GM19324 (cell line): Measurements from ENCODE around the gene GPR12.
A peak's percentile ranks its signal among the peaks of the same experiment; 100 is the strongest.

Source experiments
- ATAC-seq: cut with Tn5 transposase; IDR thresholded peaks from one replicate; pipeline ENCODE4 v1.9.1; 2021; ENCODE audit warnings: mild to moderate bottlenecking, moderate library complexity; ENCODE audit not compliant: unreplicated experiment, low FRiP score

Gene GPR12, protein sequence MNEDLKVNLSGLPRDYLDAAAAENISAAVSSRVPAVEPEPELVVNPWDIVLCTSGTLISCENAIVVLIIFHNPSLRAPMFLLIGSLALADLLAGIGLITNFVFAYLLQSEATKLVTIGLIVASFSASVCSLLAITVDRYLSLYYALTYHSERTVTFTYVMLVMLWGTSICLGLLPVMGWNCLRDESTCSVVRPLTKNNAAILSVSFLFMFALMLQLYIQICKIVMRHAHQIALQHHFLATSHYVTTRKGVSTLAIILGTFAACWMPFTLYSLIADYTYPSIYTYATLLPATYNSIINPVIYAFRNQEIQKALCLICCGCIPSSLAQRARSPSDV

DNA sequence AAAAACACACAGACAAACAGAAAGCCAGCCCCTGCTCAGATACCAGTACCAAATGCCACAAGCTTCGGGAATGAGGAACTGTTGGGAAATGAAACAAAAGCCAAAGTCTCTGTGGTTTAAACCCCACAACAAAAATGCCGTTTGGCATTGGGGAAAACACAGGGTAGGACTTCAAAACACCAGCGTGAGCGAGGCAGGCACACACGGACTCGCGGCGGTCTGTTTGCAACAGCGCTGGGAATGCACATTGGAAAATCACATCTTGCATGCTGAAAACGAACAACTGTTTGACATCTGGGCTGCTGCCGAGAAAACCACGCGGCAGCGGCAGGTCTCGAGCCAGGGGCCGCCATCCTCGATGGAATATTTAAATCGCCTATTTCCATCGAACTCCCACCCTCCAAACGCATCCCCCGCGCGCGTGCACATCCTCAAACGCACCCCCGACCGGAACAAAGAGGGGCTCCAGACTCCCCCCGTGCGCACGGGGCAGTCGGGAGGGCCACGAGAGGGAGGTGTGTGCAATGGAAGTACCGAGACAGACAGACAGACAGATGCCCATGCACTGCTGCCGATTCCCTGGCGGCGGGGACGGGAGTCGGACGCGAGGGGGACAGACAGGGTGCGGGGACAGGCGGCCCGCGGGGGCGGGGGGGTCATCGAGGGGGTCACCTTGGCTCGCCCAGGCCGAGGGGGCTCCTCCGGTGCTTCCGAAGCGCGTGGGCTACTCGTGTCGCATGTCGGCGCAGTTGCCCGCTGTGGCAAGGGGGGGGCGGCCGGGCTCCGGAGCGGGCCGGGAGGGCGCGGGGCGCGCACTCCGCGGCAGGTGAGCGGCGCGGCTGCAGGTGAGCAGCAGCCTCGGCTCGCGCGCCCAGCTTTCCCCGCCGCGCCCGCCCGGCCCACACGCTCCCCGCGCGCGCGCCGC, at the start of gene GPR12:
TSS of gene GPR12 (minus strand) at position 880 of the 925 bp plus-strand sequence. CDS start 959 bp downstream, outside the sequence.
- ATAC-seq = no peak

- no peak for ATAC-seq
These were observed 49.5 kb upstream of the GPR12 start for GRCh38 chr13:26810095-26810494.

DNA sequence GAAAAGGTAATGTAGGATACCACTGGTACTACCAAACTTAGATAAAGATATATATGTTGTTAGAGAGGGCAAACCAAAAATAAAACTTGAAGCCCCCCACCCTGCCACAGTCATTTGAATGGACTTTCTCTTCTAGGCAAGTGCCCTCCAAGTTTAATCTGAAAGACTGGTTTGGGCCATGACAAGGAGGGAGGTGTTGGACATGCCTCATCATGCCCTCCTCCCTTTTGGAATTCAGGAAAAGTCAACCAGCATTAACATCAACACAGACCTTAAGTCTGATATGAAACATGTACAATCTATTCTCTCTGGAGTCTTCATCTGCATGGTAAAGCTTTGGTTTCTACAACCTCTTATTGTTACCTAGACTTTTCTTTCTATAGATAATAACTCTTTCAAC, 46.3 kb upstream of the GPR12 start:
- no peak for ATAC-seq

DNA sequence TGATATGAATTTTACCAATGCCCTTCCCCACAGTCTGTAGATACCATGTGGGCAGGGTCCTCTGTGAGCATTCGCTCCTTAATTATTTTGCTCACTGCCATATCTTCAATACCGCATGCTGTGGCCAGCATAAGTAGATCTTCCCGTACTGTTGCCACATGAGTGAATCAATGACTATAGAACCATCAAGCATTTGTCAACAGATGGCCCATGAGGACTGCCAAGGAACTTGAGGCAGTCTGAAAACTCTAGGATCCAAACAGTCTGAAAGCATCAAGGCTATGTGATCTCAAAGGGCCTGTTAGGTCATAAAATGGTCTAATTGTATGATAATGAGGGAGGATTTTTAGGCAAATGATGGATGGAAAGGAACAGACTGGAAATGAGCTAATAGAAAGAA, 27.4 kb upstream of the GPR12 start:
- no peak for ATAC-seq

- ATAC-seq = no peak
These were observed 26.2 kb upstream of the GPR12 start for GRCh38 chr13:26786651-26787295.

DNA sequence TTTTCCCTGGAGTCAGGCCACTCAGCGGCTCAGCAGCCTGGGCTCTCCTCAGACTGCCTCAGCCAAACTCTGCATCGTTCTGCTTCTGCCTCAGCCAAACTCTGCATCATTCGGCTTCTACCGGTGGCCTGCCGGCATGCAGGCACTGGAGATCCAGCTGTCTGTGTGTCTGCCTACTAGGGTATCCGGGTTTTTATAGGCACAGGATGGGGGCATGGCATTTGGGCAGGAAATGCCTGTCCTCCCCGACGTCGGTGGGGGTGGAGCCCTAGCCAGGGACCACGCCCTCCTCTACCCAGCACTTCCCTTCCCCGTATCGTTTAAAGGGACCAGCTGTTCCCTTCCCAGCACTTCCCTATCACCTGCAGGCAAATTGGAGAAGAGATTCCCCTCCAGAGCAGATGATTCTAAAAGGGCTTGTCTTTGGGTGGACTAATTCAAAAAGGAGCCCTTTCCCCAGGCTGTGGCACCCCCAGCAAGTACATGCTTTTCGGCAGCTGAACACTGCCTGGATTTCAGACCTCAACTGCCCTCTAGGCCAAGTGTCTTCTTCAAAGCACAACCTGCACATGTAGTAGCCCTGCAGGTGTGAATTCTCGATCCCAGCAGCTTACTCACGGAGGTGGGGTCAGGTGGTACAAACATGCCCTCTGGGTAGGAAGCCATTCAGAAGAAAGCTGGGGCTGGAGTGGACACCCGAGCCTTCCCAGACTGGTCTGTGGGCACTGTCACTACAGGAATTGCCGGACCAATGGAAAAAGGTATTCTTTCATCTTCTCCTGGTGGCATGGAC, 25.4 kb upstream of the GPR12 start:
- ATAC-seq = peak; percentile 35

GRCh38 chr13:26784704-26785639, 24.4 kb upstream of the GPR12 start:
- peak; percentile 80 for ATAC-seq

- ATAC-seq = no peak
These were observed 19.8 kb upstream of the GPR12 start for GRCh38 chr13:26780411-26780810.

- no peak for ATAC-seq
These were observed 18.7 kb upstream of the GPR12 start for GRCh38 chr13:26779321-26779720.

GRCh38 chr13:26772531-26772930, 11.9 kb upstream of the GPR12 start:
- ATAC-seq = no peak

- ATAC-seq = no peak
These were observed 11.2 kb upstream of the GPR12 start for GRCh38 chr13:26771796-26772195.

GRCh38 chr13:26762745-26763345, 2.3 kb upstream of the GPR12 start:
- no peak for ATAC-seq

GRCh38 chr13:26760832-26761582, 421 bp upstream of the GPR12 start:
- ATAC-seq = no peak

DNA sequence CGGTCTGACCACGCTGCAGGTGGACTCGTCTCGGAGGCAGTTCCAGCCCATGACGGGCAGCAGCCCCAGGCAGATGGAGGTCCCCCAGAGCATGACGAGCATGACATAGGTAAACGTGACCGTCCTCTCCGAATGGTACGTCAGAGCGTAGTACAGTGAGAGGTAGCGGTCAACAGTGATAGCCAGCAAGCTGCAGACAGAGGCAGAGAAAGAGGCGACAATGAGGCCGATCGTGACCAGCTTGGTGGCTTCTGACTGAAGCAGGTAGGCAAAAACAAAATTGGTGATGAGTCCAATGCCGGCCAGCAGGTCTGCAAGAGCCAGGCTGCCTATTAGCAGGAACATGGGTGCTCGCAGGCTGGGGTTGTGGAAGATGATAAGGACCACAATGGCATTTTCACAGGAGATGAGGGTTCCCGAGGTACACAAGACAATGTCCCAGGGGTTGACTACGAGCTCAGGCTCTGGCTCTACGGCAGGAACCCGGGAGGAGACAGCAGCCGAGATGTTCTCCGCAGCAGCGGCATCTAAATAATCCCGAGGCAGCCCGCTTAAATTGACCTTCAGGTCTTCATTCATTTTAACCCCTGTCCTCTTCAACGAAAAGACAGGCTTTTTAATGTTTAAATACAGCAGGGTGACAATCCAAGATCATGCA, 1.2 kb downstream of the GPR12 start:
- no peak for ATAC-seq

GRCh38 chr13:26758496-26759157, 2.0 kb downstream of the GPR12 start:
- ATAC-seq = no peak

DNA sequence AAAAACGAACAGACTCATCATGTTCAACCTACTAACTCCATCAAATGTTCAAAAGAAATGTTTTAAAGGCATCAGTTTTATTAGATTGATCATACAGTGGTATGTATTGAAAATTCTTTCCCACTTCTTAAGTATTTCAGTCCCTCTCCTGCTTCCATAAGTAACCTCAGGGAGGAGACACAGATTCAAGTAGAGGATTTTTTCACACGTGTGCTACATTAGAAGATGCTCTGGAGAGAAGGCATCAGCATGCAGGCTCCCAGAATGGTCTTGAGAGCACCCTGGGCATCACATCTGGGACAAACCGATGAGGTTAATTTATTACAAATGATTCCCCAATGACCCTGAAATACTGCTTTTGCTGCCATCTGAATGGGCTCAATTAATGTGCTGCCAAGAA, 3.6 kb downstream of the GPR12 start:
- ATAC-seq = no peak

DNA sequence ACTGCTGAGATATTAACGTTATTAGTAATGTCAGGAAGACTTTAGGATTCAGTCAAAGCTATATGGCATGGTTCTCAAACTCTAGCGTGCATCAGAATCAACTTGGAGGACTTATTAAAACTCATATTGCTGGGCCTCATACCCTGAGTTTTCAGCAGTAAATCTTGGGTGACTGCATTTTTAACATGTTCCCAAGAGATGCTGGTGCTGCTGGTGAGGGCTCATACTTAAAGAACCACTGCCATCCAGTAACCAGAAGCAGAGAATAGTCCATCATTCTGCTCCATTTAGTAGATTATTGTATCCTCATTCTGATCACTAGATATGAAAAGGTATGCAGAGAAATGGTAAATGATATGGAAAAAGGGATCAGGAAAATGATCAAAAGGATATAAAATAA, 7.9 kb downstream of the GPR12 start:
- no peak for ATAC-seq
